Thyroid gland (tissue), 4 donors: Measurements from ENCODE around the gene NUMBL.

ENCODE experiments used
- POLR2A ChIP-seq, 2 donors: fragments of 450-650 bp; IDR thresholded peaks; one replicate each; pipeline ENCODE4 v1.6.1; 2017; ENCODE audit warnings: antibody characterized with exemption in 2 of 2, mild to moderate bottlenecking in 2 of 2, moderate library complexity in 1 of 2
- TF ChIP-seq, protein P1 (sequence below), 6 experiments: fragments of 200-600 bp in 3 of 6; fragments of 450-650 bp in 3 of 6; sonication (generic) in 3 of 6; IDR thresholded peaks; one replicate each; pipeline ENCODE4 v1.5.1; 2016 to 2019; ENCODE audit warnings: antibody characterized with exemption in 6 of 6, mild to moderate bottlenecking in 2 of 6, inconsistent platforms in 1 of 6, moderate library complexity in 1 of 6

- TF ChIP-seq POLR2A (IDR thresholded peaks at IDR 0.05) = no peak
- TF ChIP-seq, protein P1, sequence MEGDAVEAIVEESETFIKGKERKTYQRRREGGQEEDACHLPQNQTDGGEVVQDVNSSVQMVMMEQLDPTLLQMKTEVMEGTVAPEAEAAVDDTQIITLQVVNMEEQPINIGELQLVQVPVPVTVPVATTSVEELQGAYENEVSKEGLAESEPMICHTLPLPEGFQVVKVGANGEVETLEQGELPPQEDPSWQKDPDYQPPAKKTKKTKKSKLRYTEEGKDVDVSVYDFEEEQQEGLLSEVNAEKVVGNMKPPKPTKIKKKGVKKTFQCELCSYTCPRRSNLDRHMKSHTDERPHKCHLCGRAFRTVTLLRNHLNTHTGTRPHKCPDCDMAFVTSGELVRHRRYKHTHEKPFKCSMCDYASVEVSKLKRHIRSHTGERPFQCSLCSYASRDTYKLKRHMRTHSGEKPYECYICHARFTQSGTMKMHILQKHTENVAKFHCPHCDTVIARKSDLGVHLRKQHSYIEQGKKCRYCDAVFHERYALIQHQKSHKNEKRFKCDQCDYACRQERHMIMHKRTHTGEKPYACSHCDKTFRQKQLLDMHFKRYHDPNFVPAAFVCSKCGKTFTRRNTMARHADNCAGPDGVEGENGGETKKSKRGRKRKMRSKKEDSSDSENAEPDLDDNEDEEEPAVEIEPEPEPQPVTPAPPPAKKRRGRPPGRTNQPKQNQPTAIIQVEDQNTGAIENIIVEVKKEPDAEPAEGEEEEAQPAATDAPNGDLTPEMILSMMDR (IDR thresholded peaks at IDR 0.05) = no peak
These were observed 30.7 kb upstream of the NUMBL start for GRCh38 chr19:40721140-40721486.
